M059J (cell line): ENCODE measurements around the gene UGGT1. TPM values are rescaled to one million over a fixed set of nuclear protein-coding genes. Genes with fewer than 3 reads are reported as not detected.
"Not testable (repeated sequence)": the region's sequence is repeated elsewhere in the genome, so short reads cannot be mapped to it uniquely, and the experiment has no call there.

Source experiments
- DNase-seq: peaks from one replicate; pipeline ENCODE4 v3.0.0-alpha.2; 2012; ENCODE audit warnings: low read depth
- total RNA-seq: library from RNA; depleted of rRNA; stranded (reverse); fragments of >200 nt; shearing (Covaris generic); gene quantifications from 2 replicates; pipeline ENCODE4 v1.2.3, GENCODE V29; 2014

UGGT1 gene
- total RNA-seq, 1 experiment from 2014 or later: 61.2 TPM

DNA sequence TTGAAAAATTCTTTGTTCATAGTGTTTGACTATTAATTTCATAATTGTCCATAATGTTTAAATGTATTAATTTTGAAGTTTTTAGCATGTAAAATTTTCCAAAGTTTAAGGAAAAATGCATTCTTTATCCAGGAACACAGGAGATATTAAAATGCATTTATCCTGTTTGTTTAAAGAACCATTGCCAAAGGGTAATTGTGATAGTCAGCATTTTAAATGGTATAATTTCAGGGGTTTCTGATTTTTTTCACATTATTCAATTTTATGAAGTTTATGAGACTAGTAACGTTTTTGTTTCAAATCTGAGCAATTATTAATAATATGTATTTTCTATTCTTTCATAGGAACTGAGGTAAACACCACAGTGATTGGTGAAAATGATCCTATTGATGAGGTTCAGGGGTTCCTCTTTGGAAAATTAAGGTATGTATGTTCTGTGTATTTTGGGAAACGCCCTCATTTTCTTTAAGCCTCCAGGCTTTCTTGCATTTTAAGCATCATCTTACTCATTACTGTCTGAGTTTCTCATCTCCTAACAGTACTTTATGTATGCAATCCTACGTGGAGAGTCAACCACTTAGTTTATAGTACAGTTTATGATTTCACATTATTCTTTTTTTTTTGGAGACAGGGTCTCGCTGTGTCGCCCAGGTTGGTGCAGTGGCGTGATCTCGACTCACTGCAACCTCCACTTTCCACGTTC lies 25.1 kb downstream of the UGGT1 start:
- no peak for DNase-seq

DNA sequence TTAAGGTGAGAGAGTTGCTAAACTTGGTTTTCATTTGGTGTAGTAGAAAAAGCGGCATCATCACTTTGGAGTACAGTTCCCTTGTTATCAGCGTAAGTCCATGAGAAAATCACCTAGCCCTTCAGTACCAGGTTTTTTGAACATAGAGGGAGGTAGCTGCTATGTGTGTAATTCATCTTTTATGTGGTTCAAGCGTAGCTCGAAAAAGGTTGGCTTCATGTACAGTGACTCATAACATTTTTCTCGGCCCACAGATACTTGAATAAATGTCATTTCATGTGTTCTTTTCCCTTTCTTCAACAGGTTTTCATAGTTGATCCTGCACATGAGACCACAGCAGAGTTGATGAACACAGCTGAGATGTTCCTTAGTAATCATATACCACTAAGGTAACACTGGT lies 43.6 kb downstream of the UGGT1 start:
- DNase-seq: no peak

DNA sequence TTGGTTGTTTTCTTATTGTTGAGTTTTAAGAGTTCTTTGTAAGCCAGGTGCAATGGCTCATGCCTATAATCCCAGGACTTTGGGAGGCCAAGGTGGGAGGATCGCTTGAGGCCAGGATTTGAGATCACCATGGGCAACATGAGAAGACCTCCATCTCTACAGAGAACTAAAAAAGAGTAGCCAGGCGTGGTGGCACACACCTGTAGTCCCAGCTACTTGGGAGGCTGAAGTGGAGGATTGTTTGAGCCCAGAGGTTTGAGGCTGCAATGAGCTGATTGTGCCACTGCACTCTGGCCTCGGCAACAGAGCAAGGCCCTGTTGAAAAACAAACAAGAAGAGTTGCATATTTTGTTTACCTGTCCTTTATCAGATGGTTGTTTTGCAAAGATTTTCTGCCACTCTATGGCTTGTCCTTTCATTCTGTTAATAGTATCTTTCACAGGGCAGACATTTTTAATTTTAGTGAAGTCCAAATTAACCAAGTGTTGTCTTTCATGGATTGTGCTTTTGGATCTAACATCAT lies 46.2 kb downstream of the UGGT1 start:
- DNase-seq: no peak

DNA sequence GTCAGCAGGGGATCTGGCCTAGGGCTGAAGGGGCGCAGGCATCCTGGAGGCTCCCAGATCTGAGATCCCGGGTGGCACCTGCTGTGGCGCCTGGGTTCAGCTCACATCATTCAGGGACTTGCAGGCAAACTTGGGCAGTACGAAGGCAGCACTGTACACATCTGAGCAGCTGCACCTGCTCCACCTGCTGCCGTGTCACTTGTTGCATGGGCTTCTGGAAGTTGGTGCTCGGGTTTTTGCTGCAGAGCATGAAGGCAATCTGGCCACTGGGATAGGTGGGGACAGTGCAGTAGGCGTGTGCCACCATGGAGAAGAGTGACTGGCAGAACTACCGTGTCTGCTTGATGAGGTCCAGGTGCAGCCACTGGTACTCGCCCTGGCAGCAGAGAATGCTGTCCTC lies 48.6 kb downstream of the UGGT1 start:
- DNase-seq: no peak

DNA sequence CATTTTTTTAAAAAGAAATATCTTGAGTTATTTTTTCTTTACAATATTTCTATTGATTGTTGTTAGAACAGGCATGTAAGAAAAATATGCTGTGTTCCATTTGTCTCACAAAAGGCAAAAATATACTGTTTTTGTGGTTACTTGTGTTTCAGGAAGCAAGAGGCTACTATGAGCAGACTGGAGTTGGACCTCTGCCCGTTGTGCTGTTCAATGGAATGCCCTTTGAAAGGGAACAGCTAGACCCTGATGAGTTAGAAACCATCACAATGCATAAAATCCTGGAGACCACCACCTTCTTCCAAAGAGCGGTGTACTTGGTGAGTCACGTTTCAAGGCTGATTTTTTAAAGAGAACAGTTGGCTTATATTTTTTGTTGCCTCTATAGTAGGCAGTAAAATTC lies 54.7 kb downstream of the UGGT1 start:
- no peak for DNase-seq

DNA sequence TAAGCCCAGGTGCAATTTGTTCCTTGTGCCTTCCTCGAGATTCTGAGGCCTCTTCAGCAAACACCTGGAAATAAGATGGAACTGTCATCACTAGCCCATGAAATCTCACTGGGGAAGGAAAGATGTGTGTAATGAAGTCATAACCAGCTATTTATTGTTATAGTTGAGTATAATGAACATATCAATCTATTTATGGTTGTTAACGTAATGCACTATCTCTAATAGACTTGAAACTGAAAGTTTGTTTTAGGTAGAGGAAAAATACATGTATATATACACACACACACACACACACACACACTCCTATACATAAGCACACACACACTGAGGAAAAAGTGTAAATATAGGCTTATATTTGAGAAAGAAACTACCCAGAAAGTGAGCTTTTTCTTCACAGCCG lies 62.8 kb downstream of the UGGT1 start:
- no peak for DNase-seq

DNA sequence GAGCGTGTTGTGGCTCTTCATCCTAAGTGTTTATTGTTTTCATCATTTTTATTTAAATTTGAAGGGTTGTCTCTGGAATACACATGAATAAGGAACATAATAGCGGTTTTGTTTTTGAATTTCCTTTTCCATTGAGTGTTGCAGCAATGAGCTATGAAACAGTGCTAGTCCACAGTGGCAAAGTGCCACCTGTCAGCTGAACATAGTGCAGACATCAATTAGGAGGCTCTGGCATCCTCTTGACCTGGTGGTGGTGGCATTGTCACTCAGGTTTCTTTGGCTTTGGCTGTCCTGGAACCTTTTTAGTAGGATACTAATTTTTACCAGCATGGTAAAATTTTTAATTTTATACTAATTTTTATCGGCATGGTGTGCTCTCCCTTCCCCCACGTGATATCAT lies 63.2 kb downstream of the UGGT1 start:
- DNase-seq: no peak

DNA sequence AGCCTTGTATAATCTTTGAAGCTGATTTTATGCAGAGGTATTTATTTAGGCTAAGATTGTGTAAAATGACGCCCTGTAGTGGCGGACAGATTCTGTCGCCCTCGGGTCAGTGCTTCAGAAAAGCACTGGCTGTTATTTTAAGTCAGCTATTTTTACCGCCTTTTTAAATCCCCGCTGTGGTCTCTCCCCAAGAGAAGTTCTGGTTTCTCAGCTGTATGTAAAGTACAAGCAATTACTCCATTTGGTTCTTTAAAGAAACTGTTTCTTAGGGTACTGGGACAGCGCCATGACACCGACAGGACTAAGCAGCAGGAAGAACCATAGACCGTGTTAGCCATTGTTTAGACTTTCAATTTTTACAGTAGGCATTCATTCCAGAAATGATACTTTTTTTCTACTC lies 65.0 kb downstream of the UGGT1 start:
- DNase-seq: no peak

DNA sequence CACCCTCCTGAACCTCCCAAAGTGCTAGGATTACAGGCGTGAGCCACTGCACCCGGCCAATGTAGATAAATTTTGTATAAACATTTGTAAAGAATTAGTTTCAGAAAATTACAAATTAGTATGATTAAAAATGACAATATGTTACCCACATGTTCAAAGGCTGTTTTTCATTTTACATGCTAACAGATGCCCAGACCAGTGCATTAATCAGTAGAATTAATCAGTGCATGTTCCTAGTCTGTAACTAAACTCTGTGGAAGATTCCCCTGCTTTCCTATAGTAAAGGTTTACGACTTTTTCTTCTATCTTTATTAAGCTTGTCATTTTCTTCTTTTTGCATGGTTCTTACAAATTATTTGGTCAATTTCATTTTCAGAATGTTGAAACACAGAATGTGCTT lies 65.8 kb downstream of the UGGT1 start:
- DNase-seq: no peak

DNA sequence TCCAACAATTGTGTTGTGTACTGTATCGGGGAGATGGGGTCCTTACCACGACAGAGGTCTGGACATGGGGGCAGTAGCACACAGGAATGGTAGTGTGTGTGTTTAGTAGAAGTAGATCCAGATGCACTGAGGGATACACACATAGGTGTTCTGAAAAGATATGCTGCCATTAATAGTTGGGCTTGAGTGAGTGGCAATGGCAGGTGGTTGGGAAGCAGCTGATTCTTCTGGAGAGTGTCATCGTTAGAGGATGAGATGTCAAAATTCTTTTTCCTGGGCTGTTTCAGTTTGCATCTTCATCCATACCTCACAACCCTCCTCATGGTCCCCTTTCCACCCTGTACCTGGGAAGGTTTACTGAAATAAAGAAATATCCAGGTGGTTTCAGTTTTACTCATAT lies 66.6 kb downstream of the UGGT1 start:
- DNase-seq: no peak

DNA sequence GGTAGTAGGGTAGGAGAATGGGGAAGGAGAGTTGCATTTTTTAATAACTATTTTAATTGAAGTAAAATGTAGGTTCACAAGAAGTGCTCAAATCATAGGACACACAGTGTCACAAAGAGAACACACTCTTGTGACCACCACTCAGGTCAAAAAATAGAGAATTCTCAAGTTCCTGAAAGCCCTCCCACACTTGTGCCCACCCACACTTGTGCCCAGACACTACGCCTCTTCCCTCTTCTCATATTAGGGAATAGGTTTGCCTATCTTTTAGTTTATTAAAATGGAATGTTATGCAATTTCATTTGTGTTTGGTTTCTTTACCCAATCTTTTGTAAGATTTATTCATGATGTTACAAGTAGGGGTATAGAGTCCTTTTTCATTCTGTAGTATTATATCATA lies 67.2 kb downstream of the UGGT1 start:
- no peak for DNase-seq

DNA sequence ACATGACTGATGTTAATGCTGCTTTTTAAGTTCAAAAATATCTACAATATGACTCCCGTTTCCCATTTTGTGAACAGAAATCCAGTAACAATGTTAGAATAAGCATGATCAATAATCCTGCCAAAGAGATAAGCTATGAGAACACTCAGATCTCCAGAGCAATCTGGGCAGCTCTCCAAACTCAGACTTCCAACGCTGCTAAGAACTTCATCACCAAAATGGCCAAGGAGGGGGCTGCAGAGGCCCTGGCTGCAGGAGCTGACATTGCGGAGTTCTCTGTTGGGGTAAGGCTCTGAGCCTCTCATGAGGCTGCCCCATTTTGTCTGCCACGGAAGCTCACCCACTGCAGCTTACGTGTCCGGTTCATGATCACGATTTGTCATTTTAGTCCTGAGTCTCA lies 68.4 kb downstream of the UGGT1 start:
- DNase-seq: no peak

DNA sequence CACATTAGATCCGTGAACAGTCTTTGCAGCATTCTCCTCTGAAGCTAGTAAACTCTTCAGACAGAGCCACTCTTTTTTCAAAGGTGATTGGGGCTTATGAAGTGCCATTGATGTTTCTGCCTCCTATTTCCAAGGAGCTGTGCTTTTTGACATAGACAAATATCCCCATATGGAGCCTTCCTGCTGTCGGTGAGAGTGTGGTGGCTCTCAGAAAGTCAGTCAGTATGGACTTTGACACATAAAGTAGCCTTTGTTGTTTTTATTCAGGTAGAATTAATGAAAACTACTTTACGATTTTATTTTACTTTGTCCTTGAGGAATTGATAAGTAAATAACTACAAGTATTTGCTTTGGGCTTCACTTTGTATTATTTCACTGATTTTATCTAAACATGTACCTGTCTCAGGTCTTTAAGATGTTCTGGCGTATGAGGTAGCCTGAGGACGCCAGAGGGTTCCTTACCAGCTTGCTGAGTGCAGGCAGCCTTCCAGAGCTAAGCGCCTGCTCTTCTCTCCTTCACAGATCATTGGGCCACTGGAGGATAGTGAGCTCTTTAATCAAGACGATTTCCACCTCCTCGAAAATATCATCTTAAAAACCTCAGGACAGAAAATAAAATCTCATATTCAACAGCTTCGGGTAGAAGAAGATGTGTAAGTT lies 69.7 kb downstream of the UGGT1 start:
- no peak for DNase-seq

DNA sequence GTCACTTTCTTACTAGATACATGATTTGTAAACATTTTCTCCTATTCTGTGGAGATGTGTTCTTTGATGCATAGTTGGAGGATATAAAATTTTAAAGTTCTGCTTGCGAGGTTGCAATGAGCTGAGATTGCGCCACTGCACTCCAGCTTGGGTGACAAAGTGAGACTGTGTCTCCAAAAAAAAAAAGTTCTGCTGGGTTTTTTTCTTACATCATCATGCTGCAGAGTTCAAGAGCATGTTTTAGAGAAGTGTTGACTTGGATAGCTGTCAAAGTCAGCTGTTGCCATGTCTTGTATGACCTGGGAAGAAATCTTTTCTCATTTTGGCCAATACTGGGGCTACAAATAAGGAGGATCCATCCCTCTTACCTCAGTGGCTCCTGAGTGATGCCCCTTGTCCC lies 71.3 kb downstream of the UGGT1 start:
- DNase-seq: no peak

DNA sequence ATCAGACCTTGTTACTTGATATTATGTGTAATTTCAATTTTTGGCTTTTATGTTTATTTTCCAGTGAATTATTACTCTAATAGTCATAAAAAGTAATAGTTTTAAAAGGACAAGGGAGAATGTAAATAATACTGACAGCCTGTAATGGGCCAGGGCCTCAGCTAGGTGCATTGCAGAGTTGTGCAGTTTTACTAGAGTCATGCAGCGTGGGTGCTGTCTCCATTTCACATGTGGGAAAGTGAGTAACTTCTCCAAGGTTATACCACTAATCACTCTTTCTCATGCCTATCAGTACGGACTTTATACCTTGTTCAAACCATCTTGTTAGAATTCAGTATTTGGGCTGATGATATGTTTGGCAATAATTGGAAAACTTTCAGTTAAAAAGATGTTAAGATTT lies 73.3 kb downstream of the UGGT1 start:
- DNase-seq: no peak

DNA sequence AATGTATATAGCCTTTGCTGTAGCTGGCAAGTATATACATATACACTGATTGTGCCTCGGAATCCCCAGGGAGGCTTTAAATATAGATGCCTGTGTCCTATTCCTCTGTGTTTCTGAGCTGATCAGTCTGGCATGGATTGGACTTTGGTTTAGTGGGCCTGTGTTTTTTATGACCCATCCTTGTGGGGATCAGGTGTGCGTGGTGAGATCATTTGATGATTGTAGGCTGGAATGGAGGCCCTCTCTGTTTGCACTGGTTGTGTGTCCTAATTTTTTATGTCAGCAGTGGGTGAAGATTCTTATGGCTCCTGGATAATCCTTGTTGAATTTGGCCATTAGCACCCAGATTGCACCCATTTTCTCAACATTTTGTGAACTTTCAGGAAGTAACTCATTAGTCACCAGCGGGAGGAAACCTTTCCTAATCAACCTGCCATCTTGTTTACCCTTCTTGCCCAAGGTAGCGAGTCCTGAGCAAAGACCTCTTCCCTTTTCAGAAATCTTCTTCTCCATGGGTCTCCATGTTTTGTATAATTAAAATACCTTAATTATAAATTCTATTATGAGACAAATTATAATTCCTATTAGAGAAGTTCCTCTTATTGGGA lies 75.8 kb downstream of the UGGT1 start:
- no peak for DNase-seq

DNA sequence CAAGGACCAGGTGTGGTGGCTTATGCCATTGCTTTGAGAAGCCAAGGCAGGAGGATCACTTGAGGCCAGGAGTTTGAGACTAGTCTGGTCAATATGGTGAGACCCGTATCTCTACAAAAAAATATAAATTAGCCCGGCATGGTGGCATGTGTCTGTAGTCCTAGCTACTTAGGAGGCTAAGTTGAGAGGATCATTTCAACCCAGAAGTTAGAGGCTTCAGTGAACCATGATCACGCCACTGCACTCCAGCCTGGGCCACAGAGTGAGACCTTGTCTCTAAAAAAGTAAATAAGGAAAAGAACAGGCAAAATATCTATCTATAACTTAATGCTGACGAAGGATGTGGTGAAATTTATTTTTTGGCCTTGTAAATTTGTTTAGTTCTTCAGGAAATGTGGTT lies 78.1 kb downstream of the UGGT1 start:
- no peak for DNase-seq

DNA sequence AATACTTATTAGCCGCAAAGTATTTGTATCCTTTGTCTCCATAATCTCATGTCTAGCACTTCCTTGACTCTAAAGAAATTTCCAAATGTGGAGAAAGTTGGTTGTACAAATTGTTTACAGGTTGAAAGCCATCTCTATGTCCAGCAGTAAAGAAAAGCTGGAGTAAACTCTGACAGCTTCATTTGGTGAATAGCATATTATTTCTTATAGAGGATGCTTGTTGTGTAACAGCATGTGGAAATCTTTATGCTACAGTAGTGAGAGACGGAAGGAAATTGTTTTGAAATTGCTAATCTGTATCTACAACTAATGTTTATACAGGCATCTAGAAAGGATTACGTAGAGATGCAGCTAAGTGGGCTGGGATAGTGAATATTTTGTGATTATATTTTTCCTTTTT lies 78.5 kb downstream of the UGGT1 start:
- DNase-seq: no peak

DNA sequence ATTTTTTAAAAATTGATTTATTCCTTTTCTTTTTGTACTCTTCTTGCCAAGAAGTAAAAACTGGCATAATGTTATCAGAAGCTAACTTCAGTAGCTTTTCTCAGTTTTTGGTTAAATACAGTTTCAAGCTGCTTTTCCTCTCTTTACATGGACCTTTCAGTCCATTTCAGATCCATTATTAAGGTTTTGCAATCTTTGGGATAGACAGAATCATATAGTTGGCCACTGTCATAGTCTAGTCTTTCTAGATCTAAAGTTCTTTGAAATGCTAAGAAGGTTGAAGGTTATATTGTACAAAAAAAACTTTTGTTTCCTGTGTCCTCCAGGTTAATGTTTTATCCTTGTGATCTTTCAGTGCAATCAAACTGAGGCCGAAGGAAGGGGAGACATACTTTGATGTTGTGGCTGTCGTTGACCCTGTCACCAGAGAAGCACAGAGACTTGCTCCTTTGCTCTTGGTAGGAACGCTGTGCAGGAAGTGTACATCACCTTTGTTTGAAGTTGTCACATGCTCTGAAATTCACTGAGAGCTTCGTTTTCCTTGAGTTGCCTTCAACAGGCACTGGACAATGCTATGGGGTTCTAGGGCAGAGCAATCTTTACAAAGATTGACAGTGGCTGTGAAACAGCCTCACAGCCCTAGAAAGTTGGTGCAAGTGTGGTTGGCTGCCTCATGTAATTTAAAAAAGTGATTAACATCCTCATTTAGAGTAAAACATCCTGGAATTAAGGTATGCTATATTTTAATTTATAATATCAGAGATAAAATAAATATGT lies 79.1 kb downstream of the UGGT1 start:
- no peak for DNase-seq

DNA sequence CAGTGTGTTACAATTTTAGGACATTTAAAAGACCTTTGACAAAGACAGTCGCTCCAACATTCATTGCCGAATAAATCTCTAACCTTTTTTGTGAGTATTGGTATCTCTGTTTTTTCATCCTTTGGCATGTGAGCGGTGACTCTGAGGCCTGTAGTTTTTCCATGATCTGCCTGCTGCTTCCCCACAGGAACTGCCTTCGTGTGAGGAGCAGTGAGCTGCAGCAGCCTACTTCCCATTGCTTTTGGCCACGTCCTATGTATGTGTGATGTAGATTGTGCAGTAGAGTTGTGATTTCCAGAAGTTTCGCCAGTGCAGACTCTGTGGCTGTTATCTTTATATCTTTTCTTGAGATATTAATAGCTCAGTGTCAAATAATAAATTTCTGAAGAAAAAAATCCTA lies 79.8 kb downstream of the UGGT1 start:
- DNase-seq: no peak

DNA sequence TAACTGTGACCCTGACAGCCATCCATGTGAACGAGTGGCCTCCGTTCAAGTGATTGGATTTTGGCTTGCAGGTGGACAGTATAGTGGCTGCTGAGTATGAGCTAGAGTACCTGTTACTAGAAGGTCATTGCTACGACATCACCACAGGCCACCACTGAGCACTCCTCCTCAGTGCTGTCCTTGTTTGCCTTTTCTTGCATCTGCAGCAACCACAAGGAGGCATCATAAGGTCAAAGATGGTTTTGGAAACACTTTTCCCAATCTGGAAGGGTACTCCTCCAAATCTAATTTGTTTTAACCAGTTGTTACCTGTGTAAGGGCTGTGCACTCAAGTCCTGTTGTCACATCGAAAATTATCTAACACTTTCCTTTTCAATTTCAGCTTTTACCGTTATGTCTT lies 81.2 kb downstream of the UGGT1 start:
- DNase-seq: peak; percentile 3

DNA sequence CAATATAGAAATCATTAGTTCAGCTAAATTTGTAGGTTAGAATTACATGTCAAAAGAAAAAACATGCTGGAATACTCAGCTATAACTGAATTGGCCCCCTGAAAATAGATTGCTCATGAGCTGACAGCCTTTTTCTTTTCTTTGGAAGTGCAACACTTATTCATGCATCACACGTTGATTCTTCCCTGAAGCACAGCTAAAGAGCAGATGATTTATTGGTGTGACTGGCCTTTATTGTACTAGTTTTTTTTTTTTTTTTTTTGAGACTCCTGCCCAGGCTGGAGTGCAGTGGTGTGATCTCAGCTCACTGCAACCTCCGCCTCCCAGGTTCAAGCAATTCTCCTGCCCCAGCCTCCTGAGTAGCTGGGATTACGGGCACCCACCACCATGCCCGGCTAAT lies 83.1 kb downstream of the UGGT1 start:
- not testable (repeated sequence) for DNase-seq
